ENCODE data around the gene NGEF.

DNA sequence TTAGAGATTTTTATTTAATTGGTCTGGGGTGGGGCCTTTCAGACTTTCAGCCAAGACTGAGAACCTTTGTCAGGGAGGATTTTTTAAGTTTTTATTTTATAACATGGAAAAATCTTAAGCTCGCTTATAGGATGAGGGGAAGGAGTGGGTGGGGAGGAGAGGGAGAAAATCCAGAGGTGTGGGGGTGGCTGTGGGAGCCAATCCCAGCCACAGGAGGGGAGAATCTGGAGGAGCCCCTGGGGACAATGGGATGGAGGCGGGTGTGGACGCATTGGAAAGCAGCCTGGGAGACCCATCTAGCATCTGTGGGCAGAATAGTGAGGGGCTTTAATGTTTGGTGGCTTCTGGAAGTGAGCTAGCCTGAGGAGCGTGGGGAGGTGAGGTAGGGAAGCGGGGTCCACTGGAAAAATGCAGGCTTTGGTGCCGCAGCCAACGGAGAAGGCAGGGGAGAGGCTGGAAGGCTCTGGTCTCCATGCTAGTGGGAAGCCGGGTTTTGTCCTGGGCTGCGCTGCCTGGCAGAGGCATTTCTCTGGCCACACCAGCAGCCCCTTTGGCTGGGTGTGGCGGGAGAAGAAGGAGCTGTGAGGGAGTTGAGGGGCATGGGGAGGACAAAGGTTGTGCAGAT, 35.6 kb upstream of the NGEF start:
- TF ChIP-seq FOSL1 (tag; conservative IDR thresholded peaks at IDR 0.05) (no peak), ZKSCAN1 (IDR thresholded peaks at IDR 0.05; ENCODE audit: low read depth, low read length) (no peak), PHB2 (IDR thresholded peaks at IDR 0.05; ENCODE audit: low read depth) (no peak), ZNF436 (CRISPR knock-in tag; IDR thresholded peaks at IDR 0.05) (no peak), HNRNPLL (IDR thresholded peaks at IDR 0.05; ENCODE audit: low read depth, low read length, poor library complexity, severe bottlenecking) (no peak), PATZ1 (CRISPR knock-in tag; IDR thresholded peaks at IDR 0.05; ENCODE audit: borderline replicate concordance) (no peak), CEBPB (tag; IDR thresholded peaks at IDR 0.05) (no peak), REST (IDR thresholded peaks at IDR 0.05; ENCODE audit: borderline replicate concordance) (no peak), REST (CRISPR knock-in tag; IDR thresholded peaks at IDR 0.05; ENCODE audit: low read depth) (no peak)

Data from K562 (cell line).